Raji (cell line): ENCODE data around the gene CFAP410.

Experiments used
- POLR2A ChIP-seq: IDR thresholded peaks from 2 replicates; pipeline ENCODE4 v1.6.1; 2011; ENCODE audit warnings: low read depth, low read length, control low read depth; ENCODE audit not compliant: insufficient read depth

CFAP410 gene

DNA sequence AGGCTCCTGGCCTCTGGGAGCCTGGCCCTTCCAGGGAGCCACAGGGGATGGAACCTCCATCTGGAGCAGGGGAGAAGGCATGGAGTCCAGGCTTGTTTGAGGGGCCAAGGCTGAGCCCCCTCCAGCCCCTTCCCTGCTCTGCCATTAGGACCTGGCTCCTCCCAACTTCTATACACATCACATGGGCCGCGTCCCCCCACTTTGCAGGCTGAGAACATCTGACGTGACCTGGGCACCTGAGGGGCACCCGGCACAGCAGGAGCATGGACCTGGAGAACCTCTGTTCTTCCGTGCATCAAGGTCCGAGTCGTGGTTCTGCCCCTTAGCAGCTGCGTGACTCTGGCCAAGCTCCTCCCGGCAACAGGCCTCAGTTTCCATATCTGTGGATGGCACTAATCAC is 57.4 kb downstream of the CFAP410 start:
- TF ChIP-seq POLR2A = no peak

DNA sequence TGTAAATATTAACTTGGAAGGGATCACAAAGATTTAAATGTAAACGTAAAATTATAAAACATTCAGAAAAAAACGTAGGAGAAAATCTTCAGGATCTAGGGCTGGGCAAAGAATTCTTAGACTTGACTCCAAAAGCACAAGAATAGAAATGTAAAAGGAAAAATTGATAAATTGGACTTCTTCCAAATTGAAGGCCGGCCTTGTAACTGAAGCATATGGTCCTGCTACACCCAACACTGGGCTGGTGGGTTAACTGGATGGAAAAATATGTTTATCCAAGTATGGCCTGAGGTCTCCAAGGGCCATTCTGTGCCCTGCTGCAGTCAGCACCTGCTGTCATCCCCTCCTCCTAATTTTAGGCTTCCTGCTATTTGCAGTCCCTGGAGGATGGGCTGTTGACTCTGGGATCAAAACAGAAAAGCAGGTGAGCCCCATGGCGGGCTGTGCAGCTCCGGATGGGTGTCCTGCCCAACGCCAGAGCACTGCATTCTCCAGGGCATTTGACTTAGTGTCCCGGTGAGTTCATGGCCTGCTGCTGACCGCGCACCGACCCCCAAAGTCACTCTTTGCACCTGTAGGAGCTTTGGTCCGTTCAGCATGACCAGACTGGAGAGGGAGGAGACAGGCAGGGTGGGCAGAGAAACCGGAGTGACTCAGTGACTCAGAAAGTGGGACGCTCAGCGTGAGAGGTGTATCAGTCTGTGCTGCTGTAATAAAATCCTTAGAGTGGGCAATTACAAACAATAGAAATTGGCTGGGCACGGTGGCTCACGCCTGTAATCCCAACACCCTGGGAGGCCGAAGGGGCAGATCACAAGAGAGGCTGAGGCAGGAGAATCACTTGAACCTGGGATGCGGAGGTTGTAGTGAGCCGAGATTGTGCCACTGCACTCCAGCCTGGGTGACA is 59.6 kb downstream of the CFAP410 start:
- TF ChIP-seq POLR2A = no peak
